SK-N-DZ (cell line): ENCODE data around the gene UNC5B.

Source experiments
- DNase-seq: peaks from one replicate; pipeline ENCODE4 v3.0.0-alpha.2; 2015; ENCODE audit warnings: low spot score

The UNC5B gene

GRCh38 chr10:71316786-71317160 lies 104.4 kb downstream of the UNC5B start:
- no peak for DNase-seq

GRCh38 chr10:71317739-71318138 lies 105.4 kb downstream of the UNC5B start:
- DNase-seq = no peak

GRCh38 chr10:71319042-71319799 lies 106.9 kb downstream of the UNC5B start, which contains the start of gene SLC29A3:
Gene SLC29A3 (plus strand): TSS chr10:71319259. CDS start chr10:71319310, 51 bp downstream.
- DNase-seq = peak; percentile 80

- DNase-seq = no peak
Observed at GRCh38 chr10:71319800-71320392, 107.5 kb downstream of the UNC5B start.

GRCh38 chr10:71320592-71320991 lies 108.2 kb downstream of the UNC5B start:
- no peak for DNase-seq

GRCh38 chr10:71321386-71321785 lies 109.0 kb downstream of the UNC5B start:
- DNase-seq = no peak

GRCh38 chr10:71323407-71323806 lies 111.0 kb downstream of the UNC5B start:
- no peak for DNase-seq

- no peak for DNase-seq
Observed at GRCh38 chr10:71324743-71325142, 112.4 kb downstream of the UNC5B start.

- no peak for DNase-seq
Observed at GRCh38 chr10:71325267-71325666, 112.9 kb downstream of the UNC5B start.

GRCh38 chr10:71326464-71326881 lies 114.1 kb downstream of the UNC5B start:
- DNase-seq = no peak

- no peak for DNase-seq
Observed at GRCh38 chr10:71330789-71331404, 118.5 kb downstream of the UNC5B start.

- DNase-seq = no peak
Observed at GRCh38 chr10:71331736-71332135, 119.4 kb downstream of the UNC5B start.

- DNase-seq = no peak
Observed at GRCh38 chr10:71332466-71332865, 120.1 kb downstream of the UNC5B start.

GRCh38 chr10:71333129-71333887 lies 120.9 kb downstream of the UNC5B start:
- peak; percentile 37 for DNase-seq

- DNase-seq = no peak
Observed at GRCh38 chr10:71334221-71334791, 121.9 kb downstream of the UNC5B start.

- no peak for DNase-seq
Observed at GRCh38 chr10:71335173-71335708, 122.9 kb downstream of the UNC5B start.

GRCh38 chr10:71336632-71337031 lies 124.3 kb downstream of the UNC5B start:
- DNase-seq = no peak

- DNase-seq = no peak
Observed at GRCh38 chr10:71337219-71337701, 124.9 kb downstream of the UNC5B start.

GRCh38 chr10:71338728-71339495 lies 126.5 kb downstream of the UNC5B start:
- peak; percentile 54 for DNase-seq

- no peak for DNase-seq
Observed at GRCh38 chr10:71339796-71340589, 127.6 kb downstream of the UNC5B start.
